Measurements from ENCODE around the gene AAK1. TPM values are rescaled to one million over a fixed set of nuclear protein-coding genes. Genes with fewer than 3 reads are reported as not detected.

AAK1 gene
- total RNA-seq, 1 experiment from 2014 or later: 40.5 TPM

DNA sequence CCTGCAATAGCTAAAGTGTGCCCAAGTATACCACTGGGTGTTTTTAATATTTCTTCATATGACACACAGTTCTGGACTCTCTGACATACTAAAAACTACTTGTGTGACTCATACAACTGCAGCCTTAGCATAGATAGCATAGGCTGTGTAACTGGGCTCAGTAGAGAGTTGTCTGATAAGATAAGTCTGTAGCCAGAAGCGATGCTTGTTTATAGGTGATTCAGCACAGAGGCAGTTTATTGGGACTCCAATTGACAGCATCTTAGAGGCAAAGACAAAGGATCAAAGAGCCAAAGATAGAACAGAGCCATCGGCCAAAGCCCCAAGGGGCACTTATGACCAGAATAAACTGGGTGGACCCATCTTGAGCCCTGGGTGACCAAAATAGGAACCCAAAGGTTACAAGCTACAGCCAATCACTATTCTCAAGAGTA is 42.3 kb downstream of the AAK1 start:
- H3K9me3 ChIP-seq (ENCODE audit: low read depth, low read length, poor library complexity, severe bottlenecking): no peaks in the 10 kb centered on the region
- TF ChIP-seq, protein P1, sequence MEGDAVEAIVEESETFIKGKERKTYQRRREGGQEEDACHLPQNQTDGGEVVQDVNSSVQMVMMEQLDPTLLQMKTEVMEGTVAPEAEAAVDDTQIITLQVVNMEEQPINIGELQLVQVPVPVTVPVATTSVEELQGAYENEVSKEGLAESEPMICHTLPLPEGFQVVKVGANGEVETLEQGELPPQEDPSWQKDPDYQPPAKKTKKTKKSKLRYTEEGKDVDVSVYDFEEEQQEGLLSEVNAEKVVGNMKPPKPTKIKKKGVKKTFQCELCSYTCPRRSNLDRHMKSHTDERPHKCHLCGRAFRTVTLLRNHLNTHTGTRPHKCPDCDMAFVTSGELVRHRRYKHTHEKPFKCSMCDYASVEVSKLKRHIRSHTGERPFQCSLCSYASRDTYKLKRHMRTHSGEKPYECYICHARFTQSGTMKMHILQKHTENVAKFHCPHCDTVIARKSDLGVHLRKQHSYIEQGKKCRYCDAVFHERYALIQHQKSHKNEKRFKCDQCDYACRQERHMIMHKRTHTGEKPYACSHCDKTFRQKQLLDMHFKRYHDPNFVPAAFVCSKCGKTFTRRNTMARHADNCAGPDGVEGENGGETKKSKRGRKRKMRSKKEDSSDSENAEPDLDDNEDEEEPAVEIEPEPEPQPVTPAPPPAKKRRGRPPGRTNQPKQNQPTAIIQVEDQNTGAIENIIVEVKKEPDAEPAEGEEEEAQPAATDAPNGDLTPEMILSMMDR (conservative IDR thresholded peaks at IDR 0.05; ENCODE audit: low read depth, low read length): no peak
- TF ChIP-seq EZH2 (IDR thresholded peaks at IDR 0.05; ENCODE audit: borderline replicate concordance, low read depth, low read length, poor library complexity, severe bottlenecking): no peak

DNA sequence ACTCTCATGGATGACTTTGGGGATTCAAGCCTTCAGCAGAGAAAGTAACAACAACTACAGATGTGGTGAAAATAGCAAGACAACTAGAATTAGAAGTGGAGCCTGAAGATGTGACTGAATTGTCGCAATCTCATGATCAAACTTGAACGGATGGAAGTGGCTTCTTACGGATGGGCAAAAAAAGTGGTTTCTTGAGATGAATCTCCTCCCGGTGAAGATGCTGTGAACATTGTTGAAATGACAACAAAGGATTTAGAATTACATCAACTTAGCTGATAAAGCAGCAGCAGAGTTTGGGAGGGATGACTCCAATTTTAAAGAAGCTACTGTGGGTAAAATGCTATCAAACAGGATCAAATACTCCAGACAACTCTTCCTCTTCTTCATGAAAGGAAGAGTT is 43.1 kb downstream of the AAK1 start:
- TF ChIP-seq, protein P1 (conservative IDR thresholded peaks at IDR 0.05; ENCODE audit: low read depth, low read length): no peak
- TF ChIP-seq EZH2 (IDR thresholded peaks at IDR 0.05; ENCODE audit: borderline replicate concordance, low read depth, low read length, poor library complexity, severe bottlenecking): no peak
- no TSS peak for BruUV-seq (replicated peaks)
- ChIA-PET POLR2A (ENCODE audit: low non-redundant PET) (no interaction called here), CTCF (no interaction called here)
- Histone ChIP-seq H3K9me3 (ENCODE audit: low read depth, low read length, poor library complexity, severe bottlenecking) (no peaks in the 10 kb centered on the region), H3K36me3 (ENCODE audit: insufficient read depth, low read length, poor library complexity, severe bottlenecking) (no peaks in the 10 kb centered on the region), H3K27ac (ENCODE audit: low read depth, low read length, poor library complexity, severe bottlenecking) (no peak overlapping the region), H3K27me3 (replicated peaks; ENCODE audit: insufficient read depth, low read depth, low read length, poor library complexity) (no peaks in the 10 kb centered on the region), H3K4me1 (ENCODE audit: insufficient read depth, low read length, poor library complexity, severe bottlenecking) (no peaks in the 10 kb centered on the region), H3K4me3 (ENCODE audit: low read depth, low read length, poor library complexity, severe bottlenecking) (no peak overlapping the region)
- intact Hi-C loops (cut with micrococcal nuclease; ENCODE audit: unreplicated experiment): no loop called here
- no peak for DNase-seq (ENCODE audit: low spot score)

More for the DNA sequence above, 42.3 kb downstream of the AAK1 start:
- DNase-seq (ENCODE audit: low spot score): no peak
- Histone ChIP-seq H3K27me3 (replicated peaks; ENCODE audit: insufficient read depth, low read depth, low read length, poor library complexity) (no peaks in the 10 kb centered on the region), H3K36me3 (ENCODE audit: insufficient read depth, low read length, poor library complexity, severe bottlenecking) (no peaks in the 10 kb centered on the region), H3K4me3 (ENCODE audit: low read depth, low read length, poor library complexity, severe bottlenecking) (no peak overlapping the region), H3K27ac (ENCODE audit: low read depth, low read length, poor library complexity, severe bottlenecking) (no peak overlapping the region), H3K4me1 (ENCODE audit: insufficient read depth, low read length, poor library complexity, severe bottlenecking) (no peaks in the 10 kb centered on the region)
- intact Hi-C loops (cut with micrococcal nuclease; ENCODE audit: unreplicated experiment): no loop called here
- no TSS peak for BruUV-seq (replicated peaks)
- POLR2A ChIA-PET (ENCODE audit: low non-redundant PET): no interaction called here
- CTCF ChIA-PET: no interaction called here

DNA sequence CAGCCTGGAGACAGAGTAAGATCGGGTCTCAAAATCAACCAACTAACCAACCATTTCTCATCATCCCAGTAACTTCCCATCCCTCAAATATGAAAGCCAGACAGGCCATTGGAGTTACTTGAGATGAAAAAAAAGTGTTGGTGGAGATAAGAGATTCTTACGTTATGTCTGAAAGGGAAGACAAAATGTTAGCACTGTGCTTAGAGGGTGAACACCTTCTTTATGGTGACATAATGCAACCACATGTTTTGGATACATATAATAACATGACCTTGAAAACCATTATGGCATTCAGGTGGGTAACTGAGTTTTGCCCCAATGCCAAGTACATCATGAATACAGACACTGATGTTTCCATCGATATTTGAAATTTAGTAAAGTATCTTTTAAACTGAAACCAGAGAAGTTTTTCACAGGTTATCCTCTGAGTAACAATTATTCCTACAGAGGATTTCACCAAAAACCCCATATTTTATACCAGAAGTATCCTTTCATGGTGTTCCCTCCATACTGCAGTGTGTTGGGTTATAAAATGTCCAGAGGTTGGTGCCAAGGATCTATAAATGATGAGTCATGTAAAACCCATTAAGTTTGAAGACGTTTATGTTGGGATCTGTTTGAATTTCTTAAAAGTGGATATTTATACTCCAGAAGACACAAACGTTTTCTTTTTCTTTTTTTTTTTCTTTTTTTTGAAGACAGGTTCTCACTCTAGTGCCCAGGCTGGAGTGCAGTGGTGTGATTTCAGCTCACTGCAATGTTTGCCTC is 45.5 kb downstream of the AAK1 start:
- Histone ChIP-seq H3K27me3 (replicated peaks; ENCODE audit: insufficient read depth, low read depth, low read length, poor library complexity) (no peaks in the 10 kb centered on the region), H3K9me3 (ENCODE audit: low read depth, low read length, poor library complexity, severe bottlenecking) (no peaks in the 10 kb centered on the region), H3K4me1 (ENCODE audit: insufficient read depth, low read length, poor library complexity, severe bottlenecking) (no peaks in the 10 kb centered on the region), H3K4me3 (ENCODE audit: low read depth, low read length, poor library complexity, severe bottlenecking) (no peak overlapping the region), H3K27ac (ENCODE audit: low read depth, low read length, poor library complexity, severe bottlenecking) (no peak overlapping the region), H3K36me3 (ENCODE audit: insufficient read depth, low read length, poor library complexity, severe bottlenecking) (no peaks in the 10 kb centered on the region)
- ChIA-PET POLR2A (ENCODE audit: low non-redundant PET) (no interaction called here), CTCF (no interaction called here)
- TF ChIP-seq, protein P1 (conservative IDR thresholded peaks at IDR 0.05; ENCODE audit: low read depth, low read length): no peak
- no peak for TF ChIP-seq EZH2 (IDR thresholded peaks at IDR 0.05; ENCODE audit: borderline replicate concordance, low read depth, low read length, poor library complexity, severe bottlenecking)
- intact Hi-C loops (cut with micrococcal nuclease; ENCODE audit: unreplicated experiment): no loop called here
- no peak for DNase-seq (ENCODE audit: low spot score)
- BruUV-seq (replicated peaks): no TSS peak

Data from A673 (cell line).